GM10266 (cell line): Measurements from ENCODE around the gene LMF1.
"Not testable (repeated sequence)": the region's sequence is repeated elsewhere in the genome, so short reads cannot be mapped to it uniquely, and the experiment has no call there.

Experiments
- DNase-seq: peaks from one replicate; pipeline ENCODE4 v3.0.0; 2012; ENCODE audit errors: extremely low spot score
- CTCF ChIP-seq: IDR thresholded peaks from 2 replicates; pipeline ENCODE4 v1.5.1; 2012; ENCODE audit warnings: mild to moderate bottlenecking, low read depth; ENCODE audit not compliant: control insufficient read depth, insufficient read depth; ENCODE audit errors: missing control alignments

LMF1 gene

GRCh38 chr16:883781-884180 is 87.0 kb downstream of the LMF1 start:
- DNase-seq: no peak
- TF ChIP-seq CTCF: no peak

- TF ChIP-seq CTCF: no peak
- DNase-seq: no peak
Observed at GRCh38 chr16:883340-883739, 87.4 kb downstream of the LMF1 start.

- not testable (repeated sequence) for DNase-seq
Observed at GRCh38 chr16:882671-883070, 88.1 kb downstream of the LMF1 start.

GRCh38 chr16:882256-882655 is 88.5 kb downstream of the LMF1 start:
- no peak for TF ChIP-seq CTCF
- no peak for DNase-seq

GRCh38 chr16:881219-882097 is 89.3 kb downstream of the LMF1 start:
- DNase-seq: no peak
- TF ChIP-seq CTCF: no peak

- no peak for TF ChIP-seq CTCF
- no peak for DNase-seq
Observed at GRCh38 chr16:880471-881171, 90.2 kb downstream of the LMF1 start.

GRCh38 chr16:879986-880385 is 90.8 kb downstream of the LMF1 start:
- no peak for DNase-seq
- TF ChIP-seq CTCF: no peak
